ENCODE results near the gene ARMC9.
"Not testable (repeated sequence)": the region's sequence is repeated elsewhere in the genome, so short reads cannot be mapped to it uniquely, and the experiment has no call there.

ARMC9 gene

DNA sequence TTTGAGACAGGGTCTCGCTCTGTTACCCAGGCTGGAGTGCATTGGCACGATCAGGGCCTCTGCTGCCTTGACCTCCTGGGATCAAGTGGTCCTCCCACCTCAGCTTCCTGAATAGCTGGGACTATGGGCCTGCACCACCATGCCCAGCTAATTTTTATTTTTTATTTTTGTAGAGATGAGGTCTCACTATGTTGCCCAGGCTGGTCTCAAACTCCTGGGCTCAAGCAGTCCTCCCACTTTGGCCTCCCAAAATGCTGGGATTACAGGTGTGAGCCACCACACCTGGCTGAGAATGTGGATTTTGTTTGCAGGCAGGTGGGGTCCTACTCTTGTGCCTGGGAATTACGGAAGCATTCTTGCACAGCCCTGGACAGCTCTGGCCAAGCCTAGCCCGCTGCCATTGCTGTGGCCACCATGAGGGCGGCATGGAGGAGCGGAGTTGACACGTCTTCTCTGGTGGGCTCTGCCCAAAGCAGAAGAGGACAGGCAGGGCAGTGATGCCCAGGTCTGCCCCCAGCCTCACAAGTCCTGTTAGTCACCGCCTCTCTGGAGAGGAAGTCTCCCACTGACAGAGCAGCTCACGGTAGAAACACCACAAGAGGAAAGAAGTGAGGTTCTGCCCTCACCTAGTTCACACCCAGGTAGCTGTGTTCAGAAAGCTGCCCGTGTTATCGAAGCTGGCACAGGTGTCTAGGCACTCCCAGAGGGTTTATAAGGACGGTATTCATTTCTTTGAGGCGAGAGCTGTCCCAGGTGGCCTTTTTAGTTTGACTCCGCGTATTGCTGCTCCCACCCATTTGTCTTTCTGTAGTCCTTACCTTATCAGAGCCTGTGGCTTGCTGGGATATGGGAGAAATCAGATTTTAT is 46.2 kb downstream of the ARMC9 start:
- DNase-seq: no peak

DNA sequence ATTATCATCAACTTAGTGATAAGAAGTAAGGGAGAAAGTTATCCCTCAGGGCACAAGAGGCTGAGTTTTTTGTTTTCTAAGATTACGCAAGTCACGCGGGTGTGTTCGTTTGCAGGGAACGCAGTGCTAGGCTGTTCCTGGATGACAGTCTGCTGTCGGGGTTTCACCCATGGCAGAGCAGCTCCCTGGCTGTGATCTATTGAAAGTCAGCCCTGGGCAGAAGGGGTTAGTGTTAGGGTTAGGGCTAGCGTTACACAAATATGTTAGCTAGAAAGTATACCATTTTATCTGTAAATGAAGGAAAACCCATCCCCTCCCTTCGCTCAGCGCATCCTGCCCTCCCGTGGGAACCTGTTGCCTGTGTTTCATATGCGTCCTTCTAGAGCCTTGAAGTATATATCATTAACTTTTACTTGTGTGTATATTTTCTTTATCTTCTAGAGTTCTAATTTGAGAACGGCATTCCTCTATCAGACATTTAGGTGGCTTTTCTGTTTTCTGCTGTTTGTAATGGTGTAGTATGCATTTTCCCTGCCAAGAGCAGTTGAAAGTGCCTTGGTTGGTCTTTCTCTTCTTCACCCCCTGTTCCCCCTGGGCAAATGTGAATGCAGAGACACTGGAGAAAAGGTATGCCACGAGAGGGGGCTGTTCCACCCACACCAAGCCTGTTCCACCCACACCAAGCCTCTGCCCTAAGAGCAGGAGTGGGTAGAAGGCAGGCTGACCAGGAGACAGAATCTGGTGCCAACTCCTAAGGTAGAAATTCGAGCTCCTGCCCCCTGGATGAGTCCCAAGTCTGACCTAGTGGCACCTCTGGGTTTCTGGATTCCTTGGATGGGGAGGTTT is 47.0 kb downstream of the ARMC9 start:
- DNase-seq: no peak

DNA sequence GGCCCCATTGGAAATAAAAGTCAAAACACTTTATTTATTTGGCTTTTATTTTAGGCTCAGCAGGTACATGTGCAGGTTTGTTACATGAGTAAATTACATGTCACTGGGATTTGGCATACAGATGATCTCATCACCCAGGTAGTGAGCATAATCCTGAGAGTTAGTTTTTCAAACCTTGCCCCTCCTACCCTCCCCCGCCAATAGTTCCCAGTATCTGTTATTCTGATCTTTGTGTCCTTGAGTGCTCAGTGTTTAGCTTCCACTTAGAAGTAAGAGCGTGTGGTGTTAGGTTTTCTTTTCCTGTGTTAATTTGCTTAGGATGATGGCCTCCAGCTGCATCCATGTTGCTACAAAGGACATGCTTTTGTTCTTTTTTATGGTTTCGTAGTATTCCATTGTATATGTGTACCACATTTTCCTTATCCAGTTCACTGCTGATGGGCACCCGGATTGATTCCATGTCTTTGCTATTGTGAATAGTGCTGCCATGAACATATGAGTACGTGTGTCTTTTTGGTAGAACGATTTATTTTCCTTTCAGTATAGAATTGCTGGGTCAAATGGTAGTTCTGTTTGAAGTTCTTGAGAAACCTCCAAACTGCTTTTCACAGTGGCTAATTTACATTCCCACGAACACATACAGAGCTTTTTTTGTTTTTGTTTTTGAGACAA is 47.9 kb downstream of the ARMC9 start:
- DNase-seq: no peak

DNA sequence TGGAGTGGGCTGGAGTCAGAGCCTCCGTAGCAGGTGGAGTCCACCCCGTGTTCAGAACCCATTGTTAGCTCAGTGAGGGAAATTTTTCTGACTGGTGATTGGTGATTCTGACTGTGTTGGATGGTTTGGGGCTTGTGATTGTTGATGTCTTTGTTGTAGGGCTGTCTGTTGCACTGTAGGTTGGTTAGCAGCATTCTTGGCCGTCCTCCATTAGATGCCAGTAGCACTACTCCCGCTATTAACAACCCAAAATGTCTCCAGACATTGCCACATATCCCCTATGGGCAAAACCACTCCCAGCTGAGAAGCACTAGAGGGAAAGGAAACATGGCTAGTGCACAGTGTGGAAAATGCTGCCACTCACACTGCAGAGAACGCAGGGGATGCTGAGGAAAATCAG is 51.7 kb downstream of the ARMC9 start:
- DNase-seq: no peak

DNA sequence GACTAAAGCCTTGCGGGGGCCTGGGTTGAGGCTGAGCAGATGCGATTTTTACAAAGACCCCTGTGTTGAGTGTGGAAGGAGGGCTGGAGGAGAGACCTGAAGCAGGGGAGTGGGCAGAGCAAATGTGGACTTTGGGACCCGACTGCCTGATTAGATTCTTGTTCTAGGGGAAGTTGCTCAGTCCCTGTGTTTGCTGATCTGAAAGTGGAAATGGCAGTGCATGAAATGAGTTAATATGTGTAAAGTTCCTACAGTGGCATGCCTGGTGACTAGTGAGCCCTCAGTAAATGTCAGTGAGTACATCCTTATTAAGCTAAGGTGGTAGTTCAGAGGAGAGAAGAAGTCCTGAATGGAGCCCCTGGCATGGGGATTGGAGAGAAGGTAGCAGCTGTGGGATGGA is 52.3 kb downstream of the ARMC9 start:
- no peak for DNase-seq

DNA sequence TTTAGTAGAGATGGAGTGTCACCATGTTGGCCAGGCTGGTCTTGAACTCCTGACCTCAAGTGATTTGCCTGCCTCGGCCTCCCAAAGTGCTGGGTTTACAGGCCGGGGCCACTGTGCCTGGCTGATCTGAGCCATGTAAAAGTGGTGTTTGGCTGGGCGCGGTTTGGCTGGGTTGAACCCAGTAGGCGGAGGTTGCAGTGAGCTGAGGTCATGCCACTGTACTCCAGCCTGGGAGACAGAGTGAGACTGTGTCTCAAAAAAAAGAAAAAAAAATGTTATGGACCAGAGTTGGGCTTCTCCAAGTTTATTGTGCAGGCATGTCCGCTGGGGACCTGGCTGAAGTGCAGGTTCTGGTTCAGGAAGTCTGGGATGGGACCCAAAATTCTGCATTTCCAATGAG is 54.9 kb downstream of the ARMC9 start:
- DNase-seq: not testable (repeated sequence)

DNA sequence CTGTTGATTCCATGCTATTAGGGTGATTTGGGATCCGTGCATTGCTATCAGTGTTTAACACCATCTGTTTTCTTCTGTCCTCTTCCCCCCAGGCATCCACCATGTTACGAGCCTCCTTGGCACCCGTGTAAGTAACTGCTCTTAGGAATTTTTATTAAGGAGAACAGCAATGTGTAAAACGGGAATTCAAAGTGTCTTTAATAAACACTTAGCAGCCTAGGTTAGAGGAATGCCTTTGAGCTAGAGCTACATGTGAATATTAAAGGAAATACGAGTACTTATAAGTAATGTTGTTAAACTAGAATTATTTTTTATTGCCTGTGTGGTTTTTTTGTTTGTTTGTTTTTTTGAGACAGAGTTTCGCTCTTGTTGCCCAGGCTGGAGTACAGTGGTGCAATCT is 58.1 kb downstream of the ARMC9 start:
- DNase-seq: no peak

DNA sequence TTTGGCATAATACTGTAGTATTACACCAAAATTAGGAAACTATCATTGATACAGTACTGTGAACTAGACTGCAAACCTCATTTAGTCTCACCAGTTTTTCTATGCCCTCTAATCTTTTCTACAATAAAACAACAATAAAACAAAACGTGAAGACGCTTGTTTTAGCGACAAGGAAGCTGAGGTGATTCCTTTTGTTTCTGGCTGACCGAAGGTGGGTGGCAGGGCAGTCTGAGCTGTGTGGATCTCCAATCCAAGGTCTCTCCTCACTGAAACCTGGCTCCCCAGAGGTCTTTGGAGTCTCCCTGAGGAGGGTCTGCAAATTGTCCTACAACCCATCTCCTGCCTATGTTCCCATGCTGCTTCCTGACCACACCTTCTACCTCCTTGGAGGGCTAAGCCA is 59.3 kb downstream of the ARMC9 start:
- DNase-seq: no peak

DNA sequence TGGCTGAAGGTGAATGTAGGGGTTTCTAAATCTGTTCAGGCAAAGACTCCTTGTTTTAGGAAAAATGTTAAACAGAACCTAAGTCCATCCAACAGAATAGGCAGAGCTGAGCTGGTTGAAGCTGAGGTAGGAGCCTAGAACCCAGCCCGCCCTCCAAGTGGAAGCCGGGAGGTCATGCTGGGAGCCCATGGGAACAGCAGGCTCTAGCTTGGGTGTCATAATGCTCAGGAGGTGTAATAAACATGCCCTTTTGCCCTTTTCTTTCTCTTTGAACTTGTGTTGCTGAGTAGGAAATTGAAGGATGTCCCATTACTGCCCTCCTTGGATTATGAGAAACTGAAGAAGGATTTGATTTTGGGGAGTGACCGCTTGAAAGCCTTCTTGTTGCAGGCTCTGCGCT is 60.3 kb downstream of the ARMC9 start:
- no peak for DNase-seq

DNA sequence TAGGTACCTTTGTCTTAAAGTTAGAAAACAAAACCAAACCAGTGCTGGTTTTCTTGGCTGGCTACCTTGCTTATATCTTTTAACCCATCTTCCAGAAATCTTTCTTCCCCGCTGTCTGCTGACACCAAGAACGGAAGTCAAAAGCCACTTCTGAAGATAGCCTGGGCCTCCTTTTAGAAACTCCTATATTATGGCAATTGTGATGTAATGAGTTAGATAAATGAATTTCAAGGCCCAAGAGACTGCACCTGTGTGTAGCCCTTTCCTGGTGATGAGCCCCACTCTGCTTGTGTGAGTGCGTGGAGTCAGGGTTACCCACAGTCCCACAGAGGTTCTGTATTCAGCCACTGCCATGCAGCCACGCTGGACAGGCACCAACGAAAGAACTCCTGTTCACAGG is 60.7 kb downstream of the ARMC9 start:
- no peak for DNase-seq

DNA sequence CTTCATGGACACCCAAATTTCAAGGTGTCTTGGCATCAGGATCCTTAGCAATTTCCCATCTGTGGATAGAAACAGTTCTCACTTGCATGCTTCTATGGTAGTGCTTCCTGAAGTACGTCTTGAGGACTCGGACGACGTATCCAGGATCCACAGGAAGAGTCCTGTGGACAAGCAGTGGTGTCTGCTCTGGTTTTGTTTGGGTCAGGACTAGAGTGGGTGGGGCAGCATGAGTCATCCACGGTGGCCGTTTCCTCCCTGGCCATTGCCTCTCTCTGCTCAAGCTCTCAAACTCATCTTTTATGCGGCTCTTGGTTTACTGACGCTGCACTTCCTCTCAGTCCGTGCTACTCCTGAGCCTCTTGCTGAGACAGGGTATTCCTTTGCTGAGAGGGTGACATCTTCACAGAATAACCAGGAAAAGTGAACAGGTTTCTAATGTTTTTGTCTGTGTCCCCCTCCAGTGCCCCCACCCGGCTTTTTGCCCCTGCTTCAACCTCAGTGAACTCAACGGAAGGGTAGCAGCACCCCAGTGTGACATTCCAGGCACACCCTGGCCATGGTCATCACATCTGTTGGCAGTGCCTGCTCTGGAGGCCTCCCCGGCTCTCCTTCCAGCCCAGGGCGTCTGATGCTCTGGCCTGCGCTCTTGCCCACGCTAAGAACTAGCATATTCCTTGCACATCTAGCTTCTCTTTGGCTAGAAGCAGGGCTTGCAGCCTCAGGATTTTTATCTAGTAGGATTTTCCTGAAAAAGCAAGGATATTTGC is 62.2 kb downstream of the ARMC9 start:
- no peak for DNase-seq

DNA sequence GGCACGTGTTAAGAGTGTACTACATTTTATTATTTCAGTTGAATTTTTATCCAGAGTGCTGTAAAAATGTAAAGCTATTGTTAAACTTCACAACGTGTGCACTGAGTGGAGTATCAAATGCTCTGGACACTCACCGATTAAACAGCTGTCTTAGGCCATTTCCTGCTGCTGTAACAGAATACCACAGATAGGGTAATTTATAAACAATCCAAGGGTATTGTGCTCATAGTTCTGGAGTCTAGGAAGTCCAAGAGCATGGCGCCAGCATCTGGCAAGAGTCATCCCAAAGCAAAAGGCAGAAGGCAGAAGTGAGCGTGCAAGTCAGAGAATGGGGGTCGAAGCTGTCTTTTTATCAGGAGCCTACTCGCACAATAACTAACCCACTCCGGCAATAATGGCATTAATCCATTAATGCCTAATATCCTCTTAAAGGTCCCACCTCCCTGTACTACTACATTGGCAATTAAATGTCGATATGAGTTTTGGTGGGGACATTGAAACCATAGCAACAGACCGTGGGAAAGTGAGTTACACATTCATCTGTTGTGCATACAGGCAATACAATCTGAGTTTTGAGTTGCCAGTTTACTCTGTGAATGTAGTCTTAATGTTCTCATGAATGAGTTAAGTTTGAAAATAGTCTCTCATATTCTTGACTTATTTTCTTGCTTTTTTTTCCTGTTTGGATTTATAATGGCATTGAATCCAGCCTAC is 64.8 kb downstream of the ARMC9 start:
- DNase-seq: no peak

DNA sequence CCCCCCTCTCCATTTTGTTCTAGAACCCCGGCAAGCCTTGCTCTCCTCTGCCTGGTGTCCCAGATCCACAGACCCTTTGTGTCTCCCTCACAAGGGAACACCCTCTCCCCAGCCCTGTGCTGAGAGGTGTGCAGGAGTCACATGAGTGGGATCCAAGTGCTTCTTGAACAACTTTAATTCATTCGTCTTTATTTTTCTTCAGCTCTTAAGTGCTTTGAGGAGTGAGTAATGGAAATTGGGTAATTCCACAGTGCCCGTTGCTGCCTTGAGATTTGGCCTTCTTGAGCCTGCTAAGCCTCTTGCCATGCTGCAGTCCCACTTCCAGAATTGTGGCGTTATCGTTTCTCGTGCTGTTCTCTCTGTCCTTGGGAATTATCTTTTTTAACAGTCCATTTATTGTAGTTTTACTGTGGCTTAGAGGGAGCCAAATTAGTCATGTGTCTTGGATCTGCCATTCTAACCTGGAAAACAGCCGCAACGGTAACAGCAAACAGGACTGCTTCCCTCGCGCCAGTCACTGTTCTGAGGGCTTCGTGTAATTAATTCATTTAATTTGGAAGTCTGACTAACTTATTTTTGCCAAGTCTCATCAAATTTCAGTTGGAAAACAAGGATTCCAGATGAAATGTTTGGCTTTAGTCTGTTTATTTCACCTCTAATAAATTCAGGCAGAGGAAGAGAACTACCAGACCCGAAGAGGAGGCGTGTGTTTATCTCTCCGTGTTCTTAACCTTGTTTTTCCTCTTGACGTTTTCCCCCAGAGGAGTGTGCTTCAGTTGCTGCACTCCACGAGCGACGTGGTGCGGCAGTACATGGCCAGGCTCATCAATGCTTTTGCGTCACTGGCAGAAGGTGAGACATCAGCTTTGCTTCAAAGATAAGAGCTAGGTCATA is 72.0 kb downstream of the ARMC9 start:
- DNase-seq: no peak

DNA sequence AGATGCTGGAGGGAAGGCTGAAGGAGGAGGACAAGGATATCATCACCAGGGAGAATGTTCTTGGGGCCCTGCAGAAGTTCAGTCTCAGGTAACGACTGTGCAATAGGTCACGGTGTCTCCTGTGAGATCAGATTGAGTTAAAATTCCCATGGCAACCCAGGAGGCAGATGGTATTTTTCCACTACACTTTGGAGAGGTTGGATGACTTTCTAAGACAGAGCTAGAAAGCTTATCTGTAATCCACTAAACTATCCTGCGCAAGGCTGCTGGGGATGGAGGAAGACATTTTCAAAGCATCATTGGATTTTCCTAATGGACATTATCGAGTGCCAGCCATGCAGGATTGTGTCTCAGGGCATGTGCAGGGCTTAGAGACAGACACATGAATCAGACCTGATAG is 74.6 kb downstream of the ARMC9 start:
- no peak for DNase-seq

DNA sequence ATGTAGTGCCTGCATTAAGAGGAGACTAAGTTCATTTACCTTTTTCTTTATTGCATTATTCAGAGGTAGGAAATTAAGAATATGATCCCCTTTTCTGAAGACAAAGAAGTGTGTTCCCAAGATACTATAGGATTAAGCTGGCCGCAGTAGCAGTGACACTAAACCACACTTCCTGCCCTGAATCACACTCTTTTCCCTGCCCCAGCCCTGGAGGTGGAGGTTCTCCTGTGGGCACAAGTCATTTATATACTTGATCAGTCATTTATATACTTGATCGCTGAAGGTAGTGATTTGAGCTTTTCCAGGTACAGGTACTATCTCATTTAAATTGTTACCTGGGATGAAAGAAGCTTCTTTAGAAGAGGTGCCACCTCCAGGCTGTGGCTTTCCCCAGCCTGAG is 78.6 kb downstream of the ARMC9 start:
- no peak for DNase-seq

DNA sequence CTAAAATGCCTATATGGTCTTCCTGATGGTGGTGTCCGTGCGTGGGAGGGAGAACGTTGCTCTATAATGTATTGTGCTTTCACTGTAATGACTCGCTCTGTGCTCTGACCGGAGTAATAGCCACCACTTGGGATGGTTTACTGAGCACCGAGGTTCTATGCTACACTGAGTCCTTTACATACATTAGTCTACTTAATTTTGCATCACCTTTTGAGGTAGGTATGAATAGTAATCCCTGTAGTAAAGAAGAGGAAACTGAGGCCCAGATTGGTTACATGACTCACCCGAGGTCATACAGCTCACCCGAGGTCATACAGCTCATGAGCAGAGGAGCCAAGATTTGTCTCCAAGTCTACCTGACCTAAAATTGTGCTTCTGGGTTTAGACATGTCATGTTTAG is 79.5 kb downstream of the ARMC9 start:
- no peak for DNase-seq

DNA sequence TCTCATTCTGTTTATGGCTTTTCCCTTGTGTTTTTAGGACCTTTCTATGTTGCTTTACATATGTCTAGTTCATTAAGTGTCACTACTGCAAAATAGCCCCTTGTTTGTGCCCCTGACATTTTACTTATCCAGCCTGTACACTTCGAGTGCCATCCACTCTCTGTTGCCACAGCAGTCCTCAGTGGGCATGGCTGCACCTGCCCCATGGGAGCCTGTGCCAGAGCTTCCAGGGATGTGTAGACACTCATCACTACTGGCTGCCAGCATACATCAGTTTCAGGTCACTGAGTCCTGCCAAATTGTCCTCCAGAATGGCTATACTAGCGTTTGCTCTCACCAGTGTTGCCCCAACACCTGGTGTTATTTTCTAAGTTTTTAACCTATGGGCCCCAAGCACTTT is 80.4 kb downstream of the ARMC9 start:
- DNase-seq: no peak

DNA sequence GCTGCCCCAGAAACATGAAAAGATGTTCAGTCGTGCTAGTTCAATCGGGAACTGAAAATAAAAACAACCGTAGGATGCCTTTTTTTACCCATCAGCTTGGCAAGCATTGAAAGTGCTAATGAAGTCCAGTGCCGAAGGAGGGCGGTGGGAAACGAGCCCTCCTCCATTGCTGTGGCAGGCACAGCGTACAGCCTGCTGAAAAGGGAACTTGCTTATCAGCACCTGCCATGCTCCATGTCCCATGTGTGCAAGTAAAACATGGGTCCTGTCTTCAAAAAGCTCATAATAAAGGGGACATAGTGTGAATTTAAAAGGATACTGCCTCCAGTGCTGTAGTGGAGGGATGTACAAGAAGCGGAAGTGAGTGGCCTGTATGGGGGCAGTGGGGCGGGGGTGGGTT is 82.4 kb downstream of the ARMC9 start:
- DNase-seq: no peak

DNA sequence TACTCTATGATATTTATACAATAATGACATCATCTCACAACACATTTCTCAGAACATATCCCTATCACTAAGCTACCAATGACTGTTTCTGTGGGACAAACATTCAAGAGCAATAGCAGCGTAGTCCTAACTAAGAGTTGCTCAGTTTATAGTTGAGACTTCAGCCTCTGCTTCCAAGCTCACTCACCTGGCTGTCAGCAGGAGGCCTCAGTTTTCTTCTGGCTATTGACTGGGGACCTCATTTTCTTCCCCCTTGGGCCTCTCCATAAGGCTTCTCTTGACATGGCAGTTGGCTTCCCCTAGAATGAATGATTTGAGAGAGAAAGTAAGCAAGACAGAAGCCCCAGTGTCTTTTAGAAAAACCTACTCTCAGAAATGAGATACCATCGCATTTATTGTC is 85.9 kb downstream of the ARMC9 start:
- no peak for DNase-seq

DNA sequence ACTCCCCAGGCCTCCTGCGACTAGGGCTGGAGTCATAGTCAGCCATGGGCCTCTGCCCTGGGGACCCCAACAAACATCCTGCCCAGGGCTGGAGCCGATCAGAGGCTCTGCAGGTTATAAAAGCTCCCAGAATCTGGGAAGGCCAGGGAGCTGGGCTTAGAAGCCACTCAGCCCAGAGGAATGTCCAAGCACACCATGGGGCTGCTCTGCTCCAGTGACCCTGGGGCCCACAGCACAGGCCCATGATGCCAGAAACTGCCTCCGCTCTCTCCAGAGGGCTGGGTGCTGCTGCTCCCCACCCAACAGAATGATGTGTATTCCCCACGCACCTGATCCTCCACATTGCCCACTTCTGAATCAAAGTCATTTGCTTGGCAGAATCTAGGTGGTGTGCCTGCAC is 88.5 kb downstream of the ARMC9 start:
- no peak for DNase-seq

DNA sequence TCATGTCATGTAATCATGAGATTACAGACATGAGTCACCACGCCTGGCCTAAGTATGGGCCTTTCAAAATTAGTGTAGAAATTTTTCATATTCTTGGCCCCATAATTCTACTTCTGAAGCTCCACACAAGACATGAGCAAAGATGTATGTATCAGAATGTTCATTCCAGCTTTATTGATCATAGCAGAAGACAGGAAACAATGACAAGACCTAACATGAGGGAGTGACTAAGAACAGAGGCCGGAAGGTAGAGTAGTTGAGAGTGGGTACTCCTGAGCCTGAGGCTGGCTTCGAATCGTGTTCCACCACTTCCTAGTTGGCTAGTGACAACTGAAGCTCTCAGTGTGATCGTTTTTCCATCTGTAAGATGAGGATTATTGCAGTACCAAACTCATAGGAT is 89.3 kb downstream of the ARMC9 start:
- DNase-seq: no peak
